ENCODE results near the gene SRI.

Gene SRI

DNA sequence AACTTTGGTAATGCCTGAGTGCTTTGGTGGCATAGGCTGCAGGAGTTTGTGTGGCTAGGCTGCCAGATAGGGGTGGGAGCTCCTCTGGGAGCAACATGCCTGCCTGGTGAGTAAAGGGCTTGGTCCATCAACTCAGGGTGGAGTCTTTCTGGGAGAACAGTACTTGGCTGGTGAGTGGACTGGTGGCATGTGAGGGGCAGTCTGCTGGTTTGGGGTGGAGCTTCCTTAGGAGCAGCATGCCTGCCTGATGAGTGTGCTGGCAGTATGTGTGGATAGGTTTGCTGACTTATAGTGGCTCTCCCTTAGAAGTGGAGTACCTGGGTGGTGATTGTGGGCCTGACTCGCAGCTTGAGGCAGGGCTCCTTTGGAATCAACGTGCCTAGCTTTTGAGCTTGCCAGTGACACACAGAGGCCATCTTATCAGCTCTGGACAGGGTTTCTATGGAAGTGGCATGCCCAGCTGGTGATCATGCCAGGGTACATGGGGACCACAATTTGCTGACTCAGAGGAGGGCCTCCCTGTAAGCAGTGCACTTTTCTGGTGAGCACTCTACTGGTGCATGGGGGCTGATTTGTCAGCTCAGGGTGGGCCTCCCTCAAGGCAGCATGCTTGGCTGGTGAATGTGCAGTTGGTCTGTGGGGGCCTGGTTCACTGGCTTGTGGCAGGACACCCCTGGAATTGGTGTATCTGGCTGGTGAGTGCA lies 35.0 kb upstream of the SRI start:
- Histone ChIP-seq H3K4me1 (ENCODE audit: control insufficient read depth, insufficient read depth, low read length) (no peaks in the 10 kb centered on the region), H3K9me3 (ENCODE audit: control insufficient read depth, insufficient read depth, low read length) (peaks cover 5% of the 10 kb centered on the region), H3K9ac (ENCODE audit: low read depth, low read length) (no peak overlapping the region), H3K27me3 (ENCODE audit: control insufficient read depth, insufficient read depth, low read length) (no peaks in the 10 kb centered on the region), H3K4me3 (ENCODE audit: low read depth, low read length) (no peak overlapping the region), H3K36me3 (ENCODE audit: control insufficient read depth, insufficient read depth, low read length) (no peaks in the 10 kb centered on the region)

DNA sequence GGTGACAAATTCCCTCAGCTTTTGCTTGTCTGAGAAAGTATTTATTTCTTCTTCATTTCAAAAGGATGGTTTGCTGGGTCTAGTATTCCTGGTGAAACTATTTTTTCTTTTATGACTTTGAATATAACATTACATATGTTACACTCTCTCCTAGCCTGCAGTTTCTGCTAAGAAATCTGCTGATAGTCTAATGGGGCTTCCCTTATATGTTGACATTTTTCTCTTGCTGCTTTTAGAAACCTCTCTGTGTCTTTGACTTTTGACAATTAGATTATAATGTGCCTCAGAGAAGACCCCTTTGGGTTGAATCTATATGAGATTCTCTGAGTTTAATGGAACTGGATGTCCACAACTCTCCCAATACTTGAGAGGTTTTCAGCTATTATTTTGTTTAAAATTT lies 33.8 kb upstream of the SRI start:
- no peaks in the 10 kb centered on the region for H3K4me1 ChIP-seq (ENCODE audit: control insufficient read depth, insufficient read depth, low read length)
- H3K9me3 ChIP-seq (ENCODE audit: control insufficient read depth, insufficient read depth, low read length), result peaks cover 5% of the 10 kb centered on the region
- H3K9ac ChIP-seq (ENCODE audit: low read depth, low read length), result no peak overlapping the region
- no peaks in the 10 kb centered on the region for H3K36me3 ChIP-seq (ENCODE audit: control insufficient read depth, insufficient read depth, low read length)
- H3K4me3 ChIP-seq (ENCODE audit: low read depth, low read length), result no peak overlapping the region
- no peaks in the 10 kb centered on the region for H3K27me3 ChIP-seq (ENCODE audit: control insufficient read depth, insufficient read depth, low read length)

DNA sequence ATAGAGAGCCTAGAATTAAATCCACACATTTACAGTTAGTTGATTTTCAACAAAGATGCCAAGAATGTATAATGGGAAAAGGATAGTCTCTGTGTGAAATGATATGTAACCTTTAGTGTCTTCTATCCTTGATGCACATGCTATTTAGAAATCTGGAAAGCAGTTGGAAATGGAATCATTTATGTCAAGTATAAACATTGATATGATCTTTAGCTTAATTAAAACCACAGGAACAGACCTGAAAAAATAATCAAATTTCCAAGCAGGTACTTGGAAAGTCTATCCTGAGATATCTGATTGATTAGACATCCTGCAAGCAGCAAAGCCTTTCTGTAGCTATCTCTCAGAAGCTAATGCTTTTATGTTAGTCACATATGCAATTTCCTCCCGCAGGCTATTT lies 24.4 kb upstream of the SRI start:
- no peak overlapping the region for H3K4me3 ChIP-seq (ENCODE audit: low read depth, low read length)
- no peaks in the 10 kb centered on the region for H3K9me3 ChIP-seq (ENCODE audit: control insufficient read depth, insufficient read depth, low read length)
- H3K27me3 ChIP-seq (ENCODE audit: control insufficient read depth, insufficient read depth, low read length), result no peaks in the 10 kb centered on the region
- no peaks in the 10 kb centered on the region for H3K36me3 ChIP-seq (ENCODE audit: control insufficient read depth, insufficient read depth, low read length)
- H3K4me1 ChIP-seq (ENCODE audit: control insufficient read depth, insufficient read depth, low read length), result no peaks in the 10 kb centered on the region
- H3K9ac ChIP-seq (ENCODE audit: low read depth, low read length), result no peak overlapping the region

DNA sequence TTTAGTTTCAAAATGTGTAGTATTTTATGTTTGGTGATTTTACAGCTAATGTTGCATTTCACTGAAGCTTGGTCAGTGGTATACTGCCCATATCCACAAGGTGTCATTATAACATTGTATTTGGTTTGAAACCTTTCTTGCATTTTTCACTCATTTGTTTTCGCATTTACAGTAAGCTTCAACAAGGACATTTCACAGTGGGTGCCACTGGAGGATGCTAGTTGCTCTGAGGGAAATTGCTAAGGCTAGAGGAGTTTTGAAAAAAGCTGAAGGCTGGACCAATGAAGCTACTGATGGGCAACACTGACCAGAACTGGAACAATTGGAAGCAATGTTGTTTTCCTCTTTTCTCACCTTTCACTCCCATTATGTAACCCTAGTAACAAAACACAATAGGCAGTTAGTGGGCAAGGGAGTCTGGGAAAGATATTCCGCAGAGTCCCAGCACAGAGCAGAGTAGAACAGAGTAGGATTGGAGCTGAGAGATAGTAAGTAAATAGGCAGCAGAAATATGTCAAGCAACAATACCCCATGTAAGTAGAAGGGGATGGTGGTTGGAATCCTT lies 23.6 kb upstream of the SRI start:
- Histone ChIP-seq H3K27me3 (ENCODE audit: control insufficient read depth, insufficient read depth, low read length) (no peaks in the 10 kb centered on the region), H3K4me3 (ENCODE audit: low read depth, low read length) (no peak overlapping the region), H3K9ac (ENCODE audit: low read depth, low read length) (no peak overlapping the region), H3K9me3 (ENCODE audit: control insufficient read depth, insufficient read depth, low read length) (no peaks in the 10 kb centered on the region), H3K36me3 (ENCODE audit: control insufficient read depth, insufficient read depth, low read length) (no peaks in the 10 kb centered on the region), H3K4me1 (ENCODE audit: control insufficient read depth, insufficient read depth, low read length) (no peaks in the 10 kb centered on the region)

DNA sequence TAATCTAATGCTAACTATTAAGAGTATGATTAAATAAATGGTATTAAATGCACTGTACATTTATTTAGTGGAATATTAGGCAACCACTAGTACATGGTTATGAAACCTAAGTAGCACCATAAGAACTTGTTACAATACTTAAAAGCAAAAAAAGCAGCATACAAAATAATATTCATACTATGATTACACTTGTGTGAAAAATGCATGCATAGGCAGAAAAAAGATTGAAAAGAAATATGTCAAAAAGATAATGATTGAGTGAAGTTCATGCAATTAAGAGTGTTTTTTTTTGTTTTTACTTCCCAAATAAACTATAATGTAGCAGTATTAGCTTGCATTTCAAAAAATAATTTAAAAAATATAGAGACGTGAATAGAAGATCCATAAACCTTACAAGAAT lies 20.0 kb upstream of the SRI start:
- Histone ChIP-seq H3K36me3 (ENCODE audit: control insufficient read depth, insufficient read depth, low read length) (no peaks in the 10 kb centered on the region), H3K9ac (ENCODE audit: low read depth, low read length) (no peak overlapping the region), H3K27me3 (ENCODE audit: control insufficient read depth, insufficient read depth, low read length) (no peaks in the 10 kb centered on the region), H3K9me3 (ENCODE audit: control insufficient read depth, insufficient read depth, low read length) (no peaks in the 10 kb centered on the region), H3K4me1 (ENCODE audit: control insufficient read depth, insufficient read depth, low read length) (no peaks in the 10 kb centered on the region), H3K4me3 (ENCODE audit: low read depth, low read length) (no peak overlapping the region)

DNA sequence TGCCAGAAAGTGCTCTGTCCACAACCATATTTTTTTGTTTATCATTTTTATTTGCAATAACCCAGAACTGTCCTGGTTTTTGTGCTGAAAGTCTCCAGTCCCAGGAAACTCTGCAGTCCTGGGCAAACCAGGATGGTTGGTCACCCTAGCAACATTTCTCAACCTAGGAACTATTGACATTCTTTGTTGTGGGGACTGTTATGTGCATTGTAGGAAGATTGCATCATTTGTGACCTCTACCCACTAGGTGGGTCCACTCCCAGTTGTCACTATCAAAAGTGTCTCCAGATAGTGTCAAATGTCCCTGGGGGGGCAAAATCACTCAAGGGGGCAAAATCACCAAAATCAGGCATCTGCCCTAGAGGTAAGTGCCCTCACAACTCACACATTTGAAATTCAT lies 14.0 kb upstream of the SRI start:
- H3K36me3 ChIP-seq (ENCODE audit: control insufficient read depth, insufficient read depth, low read length), result no peaks in the 10 kb centered on the region
- no peak overlapping the region for H3K4me3 ChIP-seq (ENCODE audit: low read depth, low read length)
- no peaks in the 10 kb centered on the region for H3K9me3 ChIP-seq (ENCODE audit: control insufficient read depth, insufficient read depth, low read length)

DNA sequence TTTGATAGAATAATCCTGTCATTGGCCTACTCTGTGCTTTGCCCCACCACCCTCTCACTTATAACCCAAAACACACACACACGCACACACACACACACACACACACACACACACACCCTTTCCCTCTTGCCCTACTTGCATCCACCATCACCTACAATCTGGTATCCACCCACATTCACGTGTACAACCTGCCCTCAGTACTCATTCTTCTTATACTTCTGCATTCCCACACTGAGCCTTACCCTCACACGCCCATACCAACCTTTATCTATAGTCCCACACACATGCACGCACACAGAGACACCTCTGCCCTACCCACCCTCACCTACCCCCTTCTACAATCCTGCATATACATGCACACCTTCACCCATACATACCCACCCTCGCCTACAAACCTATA lies 10.8 kb upstream of the SRI start:
- no peak overlapping the region for H3K4me3 ChIP-seq (ENCODE audit: low read depth, low read length)
- no peaks in the 10 kb centered on the region for H3K4me1 ChIP-seq (ENCODE audit: control insufficient read depth, insufficient read depth, low read length)
- no peaks in the 10 kb centered on the region for H3K9me3 ChIP-seq (ENCODE audit: control insufficient read depth, insufficient read depth, low read length)
- no peaks in the 10 kb centered on the region for H3K36me3 ChIP-seq (ENCODE audit: control insufficient read depth, insufficient read depth, low read length)
- H3K27me3 ChIP-seq (ENCODE audit: control insufficient read depth, insufficient read depth, low read length), result no peaks in the 10 kb centered on the region
- no peak overlapping the region for H3K9ac ChIP-seq (ENCODE audit: low read depth, low read length)

More for the DNA sequence above, 14.0 kb upstream of the SRI start:
- Histone ChIP-seq H3K9ac (ENCODE audit: low read depth, low read length) (no peak overlapping the region), H3K27me3 (ENCODE audit: control insufficient read depth, insufficient read depth, low read length) (no peaks in the 10 kb centered on the region), H3K4me1 (ENCODE audit: control insufficient read depth, insufficient read depth, low read length) (no peaks in the 10 kb centered on the region)

DNA sequence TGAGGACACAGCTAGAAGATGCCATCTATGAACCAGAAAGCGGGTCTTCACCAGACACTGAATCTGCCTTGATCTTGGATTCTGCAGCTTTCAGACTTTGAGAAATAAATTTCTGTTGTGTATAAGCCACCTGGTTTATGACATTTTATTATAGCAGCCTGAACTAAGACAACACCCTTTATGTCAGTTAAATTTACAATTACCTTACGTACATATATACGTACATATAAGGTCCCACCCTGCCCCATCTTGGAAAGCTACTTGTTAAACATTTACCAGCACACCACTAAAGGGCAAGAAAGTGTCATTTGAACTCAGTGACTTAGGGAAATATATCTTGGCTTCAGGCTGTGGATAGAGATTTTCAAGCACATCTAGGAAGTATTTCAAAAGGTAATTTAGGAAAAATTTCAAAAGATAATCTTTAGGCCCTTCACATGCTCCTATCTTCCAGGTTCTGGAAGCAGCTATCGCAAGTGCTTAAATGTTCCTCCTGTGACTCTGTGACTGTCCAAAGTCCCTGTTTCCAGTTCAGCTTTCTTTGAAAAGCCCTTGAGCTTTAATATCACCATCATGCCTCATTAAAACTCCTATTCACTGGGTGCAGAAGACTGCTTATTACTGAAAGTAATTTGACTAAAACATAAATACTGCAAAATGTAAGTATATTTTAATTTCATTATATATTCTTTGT lies 9.6 kb upstream of the SRI start:
- H3K4me3 ChIP-seq (ENCODE audit: low read depth, low read length), result no peak overlapping the region
- H3K9ac ChIP-seq (ENCODE audit: low read depth, low read length), result no peak overlapping the region
- no peaks in the 10 kb centered on the region for H3K9me3 ChIP-seq (ENCODE audit: control insufficient read depth, insufficient read depth, low read length)
- no peaks in the 10 kb centered on the region for H3K27me3 ChIP-seq (ENCODE audit: control insufficient read depth, insufficient read depth, low read length)
- H3K36me3 ChIP-seq (ENCODE audit: control insufficient read depth, insufficient read depth, low read length), result no peaks in the 10 kb centered on the region
- H3K4me1 ChIP-seq (ENCODE audit: control insufficient read depth, insufficient read depth, low read length), result no peaks in the 10 kb centered on the region

DNA sequence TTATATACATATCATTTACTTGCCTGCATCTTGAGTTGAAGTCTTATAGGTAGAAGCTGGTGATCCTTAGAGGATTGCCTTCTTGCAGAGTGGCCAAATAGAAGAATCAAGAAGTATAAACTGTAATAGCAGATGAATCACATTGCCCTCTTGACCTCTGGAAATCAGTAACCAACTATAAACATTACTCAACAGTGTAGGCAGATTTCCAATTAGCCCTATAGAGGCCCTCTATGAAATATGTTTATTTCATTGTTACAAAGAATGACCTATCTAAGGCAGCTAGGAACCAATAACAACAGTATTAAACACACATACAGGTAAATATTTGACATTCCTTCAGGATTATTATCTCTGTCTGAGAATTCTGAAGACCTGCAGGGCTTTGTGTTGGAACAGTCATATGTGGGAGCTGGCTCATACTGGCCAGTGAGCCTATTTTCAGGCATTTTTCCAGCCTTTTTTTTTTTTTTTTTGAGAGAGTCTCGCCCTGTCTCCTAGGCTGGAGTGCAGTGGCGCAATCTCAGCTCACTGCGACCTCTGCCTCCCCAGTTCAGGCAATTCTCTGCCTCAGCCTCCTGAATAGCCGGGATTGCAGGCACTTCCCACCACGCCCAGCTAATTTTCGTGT lies 7.2 kb upstream of the SRI start:
- no peaks in the 10 kb centered on the region for H3K27me3 ChIP-seq (ENCODE audit: control insufficient read depth, insufficient read depth, low read length)
- H3K36me3 ChIP-seq (ENCODE audit: control insufficient read depth, insufficient read depth, low read length), result no peaks in the 10 kb centered on the region
- H3K4me1 ChIP-seq (ENCODE audit: control insufficient read depth, insufficient read depth, low read length), result no peaks in the 10 kb centered on the region
- H3K4me3 ChIP-seq (ENCODE audit: low read depth, low read length), result no peak overlapping the region
- H3K9me3 ChIP-seq (ENCODE audit: control insufficient read depth, insufficient read depth, low read length), result no peaks in the 10 kb centered on the region
- H3K9ac ChIP-seq (ENCODE audit: low read depth, low read length), result no peak overlapping the region

DNA sequence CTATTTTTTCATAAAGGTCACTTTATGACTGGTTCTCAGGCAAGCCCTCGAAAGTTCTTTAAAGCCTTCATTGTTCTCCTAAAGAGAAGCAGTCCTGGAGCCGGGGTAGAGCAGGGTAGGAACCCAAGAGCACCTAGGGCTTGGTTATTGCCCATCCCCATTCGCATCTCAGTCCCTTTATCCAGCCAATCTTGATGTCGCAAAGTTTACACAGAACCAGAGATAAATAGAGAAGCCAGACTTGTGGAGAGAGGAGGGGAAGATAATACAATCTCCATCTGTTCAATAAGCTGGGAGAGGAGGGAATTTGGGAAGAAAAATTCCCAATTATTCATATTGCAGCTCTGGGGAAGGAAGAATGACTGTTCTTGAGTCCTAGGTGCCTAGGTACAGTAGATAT lies 6.4 kb upstream of the SRI start:
- Histone ChIP-seq H3K36me3 (ENCODE audit: control insufficient read depth, insufficient read depth, low read length) (no peaks in the 10 kb centered on the region), H3K4me1 (ENCODE audit: control insufficient read depth, insufficient read depth, low read length) (no peaks in the 10 kb centered on the region), H3K4me3 (ENCODE audit: low read depth, low read length) (no peak overlapping the region), H3K9ac (ENCODE audit: low read depth, low read length) (no peak overlapping the region), H3K9me3 (ENCODE audit: control insufficient read depth, insufficient read depth, low read length) (no peaks in the 10 kb centered on the region), H3K27me3 (ENCODE audit: control insufficient read depth, insufficient read depth, low read length) (no peaks in the 10 kb centered on the region)

DNA sequence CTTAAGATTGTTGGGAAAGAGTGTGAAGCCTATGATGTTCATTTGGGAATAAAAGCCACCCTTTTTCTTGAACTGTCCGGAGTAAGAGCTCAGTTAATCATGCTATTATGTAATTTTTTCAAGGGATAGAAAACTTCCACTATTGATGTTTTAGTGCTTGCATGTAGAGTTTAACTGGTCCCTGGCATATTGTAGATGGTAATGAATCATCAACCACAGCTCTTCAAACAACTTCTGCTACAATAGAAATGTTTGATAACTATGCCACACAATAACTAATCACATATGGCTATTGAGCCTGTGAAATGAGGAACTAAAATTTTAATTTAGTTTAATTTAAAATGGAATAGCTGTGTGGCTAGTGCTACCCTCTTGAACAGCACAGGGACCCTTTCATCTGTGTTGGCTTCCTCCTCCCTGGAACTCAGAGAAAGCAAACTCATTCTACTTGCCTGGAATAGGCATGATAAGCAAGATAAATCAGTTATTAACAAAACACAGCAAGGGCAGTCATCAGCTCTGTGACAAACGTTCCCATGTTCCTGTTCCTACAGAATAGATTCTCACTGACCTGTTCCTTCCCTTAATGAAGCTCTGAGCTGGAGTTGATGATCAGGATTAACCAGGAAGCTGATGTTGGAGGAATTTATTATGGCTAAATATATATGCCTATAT lies 4.9 kb upstream of the SRI start:
- no peak overlapping the region for H3K4me3 ChIP-seq (ENCODE audit: low read depth, low read length)
- H3K9me3 ChIP-seq (ENCODE audit: control insufficient read depth, insufficient read depth, low read length), result no peaks in the 10 kb centered on the region
- no peaks in the 10 kb centered on the region for H3K27me3 ChIP-seq (ENCODE audit: control insufficient read depth, insufficient read depth, low read length)
- H3K9ac ChIP-seq (ENCODE audit: low read depth, low read length), result no peak overlapping the region
- H3K4me1 ChIP-seq (ENCODE audit: control insufficient read depth, insufficient read depth, low read length), result no peaks in the 10 kb centered on the region
- no peaks in the 10 kb centered on the region for H3K36me3 ChIP-seq (ENCODE audit: control insufficient read depth, insufficient read depth, low read length)
